Liver (tissue), 3 donors: ENCODE measurements around the gene TKTL1.

ENCODE experiments used
- CTCF ChIP-seq: fragments of 150-350 bp; IDR thresholded peaks from 2 replicates; pipeline ENCODE4 v1.5.1; 2017; ENCODE audit warnings: improper control_type of control experiment, low read depth, low read length; ENCODE audit not compliant: missing input control
- SP1 ChIP-seq: IDR thresholded peaks from 2 replicates; pipeline ENCODE4 v1.6.1; 2018; ENCODE audit warnings: antibody characterized with exemption, mild to moderate bottlenecking
- TAF1 ChIP-seq: conservative IDR thresholded peaks from 2 replicates; pipeline ENCODE4 v1.6.1; 2016; ENCODE audit warnings: antibody characterized with exemption, mild to moderate bottlenecking
- TF ChIP-seq, protein P1 (sequence below): IDR thresholded peaks from 2 replicates; pipeline ENCODE4 v1.6.1; 2016; ENCODE audit warnings: antibody characterized with exemption, mild to moderate bottlenecking
- TF ChIP-seq, protein P2 (sequence below): IDR thresholded peaks from 2 replicates; pipeline ENCODE4 v1.6.1; 2016; ENCODE audit warnings: antibody characterized with exemption
- donor health status: healthy.
- donor health status: healthy.

GRCh38 chrX:154315416-154315815, 19.8 kb downstream of the TKTL1 start:
- TF ChIP-seq CTCF (no peak), TAF1 (no peak), SP1 (no peak)
- TF ChIP-seq, protein P1, sequence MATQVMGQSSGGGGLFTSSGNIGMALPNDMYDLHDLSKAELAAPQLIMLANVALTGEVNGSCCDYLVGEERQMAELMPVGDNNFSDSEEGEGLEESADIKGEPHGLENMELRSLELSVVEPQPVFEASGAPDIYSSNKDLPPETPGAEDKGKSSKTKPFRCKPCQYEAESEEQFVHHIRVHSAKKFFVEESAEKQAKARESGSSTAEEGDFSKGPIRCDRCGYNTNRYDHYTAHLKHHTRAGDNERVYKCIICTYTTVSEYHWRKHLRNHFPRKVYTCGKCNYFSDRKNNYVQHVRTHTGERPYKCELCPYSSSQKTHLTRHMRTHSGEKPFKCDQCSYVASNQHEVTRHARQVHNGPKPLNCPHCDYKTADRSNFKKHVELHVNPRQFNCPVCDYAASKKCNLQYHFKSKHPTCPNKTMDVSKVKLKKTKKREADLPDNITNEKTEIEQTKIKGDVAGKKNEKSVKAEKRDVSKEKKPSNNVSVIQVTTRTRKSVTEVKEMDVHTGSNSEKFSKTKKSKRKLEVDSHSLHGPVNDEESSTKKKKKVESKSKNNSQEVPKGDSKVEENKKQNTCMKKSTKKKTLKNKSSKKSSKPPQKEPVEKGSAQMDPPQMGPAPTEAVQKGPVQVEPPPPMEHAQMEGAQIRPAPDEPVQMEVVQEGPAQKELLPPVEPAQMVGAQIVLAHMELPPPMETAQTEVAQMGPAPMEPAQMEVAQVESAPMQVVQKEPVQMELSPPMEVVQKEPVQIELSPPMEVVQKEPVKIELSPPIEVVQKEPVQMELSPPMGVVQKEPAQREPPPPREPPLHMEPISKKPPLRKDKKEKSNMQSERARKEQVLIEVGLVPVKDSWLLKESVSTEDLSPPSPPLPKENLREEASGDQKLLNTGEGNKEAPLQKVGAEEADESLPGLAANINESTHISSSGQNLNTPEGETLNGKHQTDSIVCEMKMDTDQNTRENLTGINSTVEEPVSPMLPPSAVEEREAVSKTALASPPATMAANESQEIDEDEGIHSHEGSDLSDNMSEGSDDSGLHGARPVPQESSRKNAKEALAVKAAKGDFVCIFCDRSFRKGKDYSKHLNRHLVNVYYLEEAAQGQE = no peak
- TF ChIP-seq, protein P2, sequence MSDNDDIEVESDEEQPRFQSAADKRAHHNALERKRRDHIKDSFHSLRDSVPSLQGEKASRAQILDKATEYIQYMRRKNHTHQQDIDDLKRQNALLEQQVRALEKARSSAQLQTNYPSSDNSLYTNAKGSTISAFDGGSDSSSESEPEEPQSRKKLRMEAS = no peak
